Coronary artery (tissue), 2 donors: ENCODE results near the gene PDS5A.
A peak's percentile ranks its signal among the peaks of the same experiment; 100 is the strongest.
"Not testable (repeated sequence)": the region's sequence is repeated elsewhere in the genome, so short reads cannot be mapped to it uniquely, and the experiment has no call there.

Experiments
- DNase-seq: peaks from one replicate; pipeline ENCODE4 v3.0.0-alpha.2; 2017; ENCODE audit warnings: low spot score
- H3K27ac ChIP-seq, 2 donors: fragments of 200-600 bp; sonication (generic); one replicate each; pipeline ENCODE4 v1.5.1; 2016 to 2019
- H3K4me3 ChIP-seq: fragments of 200-600 bp; sonication (generic); 2 replicates; pipeline ENCODE4 v1.5.1; 2016; ENCODE audit warnings: mild to moderate bottlenecking, moderate library complexity
- CTCF ChIP-seq: fragments of 200-600 bp; sonication (generic); IDR thresholded peaks from one replicate; pipeline ENCODE4 v1.5.1; 2019; ENCODE audit warnings: antibody characterized with exemption

The PDS5A gene

GRCh38 chr4:39996811-39997210 is 19.1 kb upstream of the PDS5A start:
- Histone ChIP-seq H3K27ac (no peak overlapping the region), H3K4me3 (no peak overlapping the region)
- TF ChIP-seq CTCF, result no peak
- no peak for DNase-seq

GRCh38 chr4:39994406-39994805 is 16.7 kb upstream of the PDS5A start:
- H3K4me3 ChIP-seq, result no peak overlapping the region
- DNase-seq, result no peak
- no peak overlapping the region for H3K27ac ChIP-seq
- no peak for TF ChIP-seq CTCF

- DNase-seq, H3K27ac ChIP-seq, H3K4me3 ChIP-seq: not testable (repeated sequence)
These were observed 11.7 kb upstream of the PDS5A start for GRCh38 chr4:39989381-39989780.

GRCh38 chr4:39987485-39987884 is 9.8 kb upstream of the PDS5A start:
- DNase-seq, result no peak
- H3K27ac ChIP-seq, result no peak overlapping the region
- TF ChIP-seq CTCF, result no peak
- no peak overlapping the region for H3K4me3 ChIP-seq

- TF ChIP-seq CTCF, result no peak
- H3K4me3 ChIP-seq, result no peak overlapping the region
- H3K27ac ChIP-seq, result no peak overlapping the region
- no peak for DNase-seq
These were observed 1.2 kb upstream of the PDS5A start for GRCh38 chr4:39978904-39979303.

GRCh38 chr4:39978378-39978775 is 666 bp upstream of the PDS5A start:
- Histone ChIP-seq H3K27ac (peak overlapping the region; percentile 90 to 97), H3K4me3 (peak overlapping the region; percentile 98)
- DNase-seq, result no peak
- no peak for TF ChIP-seq CTCF

GRCh38 chr4:39976945-39977488 is 694 bp downstream of the PDS5A start:
- DNase-seq, result peak; percentile 81
- Histone ChIP-seq H3K4me3 (peak overlapping the region; percentile 98), H3K27ac (peak overlapping the region; percentile 90 to 97)
- TF ChIP-seq CTCF, result no peak
